ENCODE results near the gene ABCC1.

The ABCC1 gene

GRCh38 chr16:16163571-16163970 is 214.2 kb downstream of the ABCC1 start:
- no peaks in the 10 kb centered on the region for H3K79me2 ChIP-seq (ENCODE audit: control insufficient read depth, low read length)
- H4K20me1 ChIP-seq (ENCODE audit: control insufficient read depth, insufficient read depth, low read depth, low read length) = no peaks in the 10 kb centered on the region
- no peak overlapping the region for H3K27ac ChIP-seq (ENCODE audit: low read depth, low read length)
- no peaks in the 10 kb centered on the region for H3K36me3 ChIP-seq (ENCODE audit: control insufficient read depth, low read length)
- H3K9me2 ChIP-seq (replicated peaks; ENCODE audit: control insufficient read depth, low read length) = no peaks in the 10 kb centered on the region
- no peaks in the 10 kb centered on the region for H3K4me1 ChIP-seq (ENCODE audit: control insufficient read depth, low read length)
- H3K4me3 ChIP-seq (ENCODE audit: low read length) = no peak overlapping the region
- TF ChIP-seq CTCF (IDR thresholded peaks at IDR 0.05; ENCODE audit: low read depth, low read length, poor library complexity, severe bottlenecking) (no peak), EZH2phosphoT487 (IDR thresholded peaks at IDR 0.05; ENCODE audit: borderline replicate concordance, low read length) (no peak)
- 0 out of 2 replicates have a peak, but pooled peaks cover 3% of the 10 kb centered on the region for H3K27me3 ChIP-seq (ENCODE audit: control insufficient read depth, low read length)
- no peak overlapping the region for H3K4me2 ChIP-seq (ENCODE audit: low read length)
- H3K9me3 ChIP-seq (ENCODE audit: control insufficient read depth, insufficient read depth, low read length) = no peaks in the 10 kb centered on the region
- no peaks in the 10 kb centered on the region for H3F3A ChIP-seq (ENCODE audit: control insufficient read depth, insufficient read depth)

- Histone ChIP-seq H3K9me3 (ENCODE audit: control insufficient read depth, insufficient read depth, low read length) (no peaks in the 10 kb centered on the region), H3K9me2 (replicated peaks; ENCODE audit: control insufficient read depth, low read length) (no peaks in the 10 kb centered on the region), H3K36me3 (ENCODE audit: control insufficient read depth, low read length) (no peaks in the 10 kb centered on the region), H3K27me3 (ENCODE audit: control insufficient read depth, low read length) (0 out of 2 replicates have a peak, but pooled peaks cover 3% of the 10 kb centered on the region), H3K4me3 (ENCODE audit: low read length) (no peak overlapping the region), H3K4me1 (ENCODE audit: control insufficient read depth, low read length) (no peaks in the 10 kb centered on the region), H3K79me2 (ENCODE audit: control insufficient read depth, low read length) (no peaks in the 10 kb centered on the region), H3K4me2 (ENCODE audit: low read length) (no peak overlapping the region), H4K20me1 (ENCODE audit: control insufficient read depth, insufficient read depth, low read depth, low read length) (no peaks in the 10 kb centered on the region), H3K27ac (ENCODE audit: low read depth, low read length) (no peak overlapping the region), H3F3A (ENCODE audit: control insufficient read depth, insufficient read depth) (no peaks in the 10 kb centered on the region)
- TF ChIP-seq EZH2phosphoT487 (IDR thresholded peaks at IDR 0.05; ENCODE audit: borderline replicate concordance, low read length) = no peak
- TF ChIP-seq CTCF (IDR thresholded peaks at IDR 0.05; ENCODE audit: low read depth, low read length, poor library complexity, severe bottlenecking) = no peak
Observed at GRCh38 chr16:16164243-16164642, 214.8 kb downstream of the ABCC1 start.

GRCh38 chr16:16166085-16166484 is 216.7 kb downstream of the ABCC1 start:
- no peaks in the 10 kb centered on the region for H3K9me3 ChIP-seq (ENCODE audit: control insufficient read depth, insufficient read depth, low read length)
- no peaks in the 10 kb centered on the region for H3K79me2 ChIP-seq (ENCODE audit: control insufficient read depth, low read length)
- 0 out of 2 replicates have a peak, but pooled peaks cover 3% of the 10 kb centered on the region for H3K27me3 ChIP-seq (ENCODE audit: control insufficient read depth, low read length)
- no peaks in the 10 kb centered on the region for H3K4me1 ChIP-seq (ENCODE audit: control insufficient read depth, low read length)
- H3K27ac ChIP-seq (ENCODE audit: low read depth, low read length) = no peak overlapping the region
- no peak overlapping the region for H3K4me3 ChIP-seq (ENCODE audit: low read length)
- no peaks in the 10 kb centered on the region for H3K9me2 ChIP-seq (replicated peaks; ENCODE audit: control insufficient read depth, low read length)
- H3K36me3 ChIP-seq (ENCODE audit: control insufficient read depth, low read length) = no peaks in the 10 kb centered on the region
- no peaks in the 10 kb centered on the region for H4K20me1 ChIP-seq (ENCODE audit: control insufficient read depth, insufficient read depth, low read depth, low read length)
- TF ChIP-seq CTCF (IDR thresholded peaks at IDR 0.05; ENCODE audit: low read depth, low read length, poor library complexity, severe bottlenecking) (no peak), EZH2phosphoT487 (IDR thresholded peaks at IDR 0.05; ENCODE audit: borderline replicate concordance, low read length) (no peak)
- H3F3A ChIP-seq (ENCODE audit: control insufficient read depth, insufficient read depth) = no peaks in the 10 kb centered on the region
- no peak overlapping the region for H3K4me2 ChIP-seq (ENCODE audit: low read length)

All from DOHH2 (cell line).